ENCODE measurements around the gene F5.
"Not testable (repeated sequence)": the region's sequence is repeated elsewhere in the genome, so short reads cannot be mapped to it uniquely, and the experiment has no call there.

The F5 gene

DNA sequence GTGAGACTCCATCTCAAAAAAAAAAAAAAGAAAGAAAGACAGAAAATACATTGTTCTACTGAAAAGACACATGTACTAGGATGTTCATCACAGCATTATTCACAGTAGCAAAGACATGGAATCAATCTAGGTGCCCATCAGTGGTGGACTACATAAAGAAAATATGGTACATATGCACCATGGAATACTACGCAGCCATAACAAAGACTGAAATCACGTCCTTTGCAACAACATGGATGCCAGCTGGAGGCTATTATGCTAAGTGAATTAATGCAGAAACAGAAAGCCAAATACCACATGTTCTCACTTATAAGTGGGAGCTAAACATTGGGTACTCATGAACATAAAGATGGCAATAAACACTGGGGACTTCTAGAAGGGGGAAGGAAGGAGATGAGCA, 51.6 kb downstream of the F5 start:
- no peak for DNase-seq

DNA sequence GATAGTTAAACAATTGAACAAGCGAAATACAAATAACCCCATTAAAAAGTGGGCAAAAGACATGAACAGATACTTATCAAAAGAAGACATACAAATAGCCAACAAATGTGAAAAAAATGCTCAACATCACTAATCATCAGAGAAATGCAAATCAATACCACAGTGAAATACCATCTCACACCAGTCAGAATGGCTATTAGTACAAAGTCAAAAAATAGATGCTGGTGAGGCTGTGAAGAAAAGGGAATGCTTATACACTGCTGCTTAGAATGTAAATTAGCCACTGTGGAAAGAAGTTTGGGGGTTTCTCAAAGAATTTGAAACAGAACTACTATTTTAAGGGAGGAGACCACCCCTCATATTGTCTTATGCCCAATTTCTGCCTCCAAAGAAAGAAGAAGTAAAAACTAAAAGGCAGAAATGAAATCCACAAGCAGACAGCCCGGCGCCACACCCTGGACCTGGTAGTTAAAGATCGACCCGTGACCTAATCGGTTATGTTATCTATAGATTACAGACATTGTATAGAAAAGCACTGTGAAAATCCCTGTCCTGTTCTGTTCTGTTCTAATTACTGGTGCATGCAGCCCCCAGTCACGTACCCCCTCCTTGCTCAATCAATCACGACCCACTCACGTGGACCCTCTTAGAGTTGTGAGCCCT, 52.6 kb downstream of the F5 start:
- not testable (repeated sequence) for DNase-seq

DNA sequence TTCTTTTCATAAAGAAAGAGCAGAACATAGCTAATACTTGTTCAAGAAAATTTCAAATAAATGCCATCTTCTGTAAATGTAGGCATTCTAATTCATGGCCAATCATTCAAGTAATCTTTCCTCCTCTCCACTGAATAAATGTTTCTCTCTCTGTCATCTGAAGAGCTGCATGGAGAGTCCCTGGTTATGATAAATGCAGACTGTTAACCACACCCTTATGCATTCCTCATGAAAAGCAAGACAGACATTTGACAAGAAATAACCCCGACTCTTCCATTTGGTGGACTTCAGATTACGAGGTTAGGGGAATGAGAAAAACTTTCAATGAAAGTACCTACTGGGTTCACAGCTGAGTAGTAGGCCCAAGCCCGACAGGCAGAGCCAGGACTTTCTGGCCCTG, 55.8 kb downstream of the F5 start:
- no peak for DNase-seq

DNA sequence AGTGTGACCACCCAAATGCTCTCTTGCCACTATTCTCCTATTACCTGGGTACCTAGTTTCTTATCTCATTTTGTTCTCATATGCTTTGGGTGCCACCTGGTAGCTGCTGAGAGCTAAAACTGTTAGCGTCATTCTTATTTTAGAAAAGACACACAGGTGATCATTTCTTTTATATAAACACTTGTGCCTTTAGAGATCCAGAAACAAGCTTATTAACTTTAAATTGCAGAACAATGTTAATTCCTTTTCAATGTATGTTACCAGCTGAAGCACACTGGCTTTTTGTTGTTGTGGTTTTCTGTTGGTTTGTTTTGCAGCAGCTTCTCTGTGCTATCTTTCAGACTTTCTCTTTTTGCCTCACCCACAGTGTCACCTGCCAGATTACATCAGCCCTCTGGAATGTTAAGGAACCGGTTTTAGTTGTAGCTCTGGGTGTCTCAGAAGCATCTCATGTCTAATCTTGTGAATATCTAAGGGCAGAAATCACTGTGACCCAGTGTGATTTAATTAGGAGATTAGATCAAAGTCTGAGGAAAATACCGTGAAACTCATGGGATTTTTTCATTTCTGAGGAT, 57.1 kb downstream of the F5 start:
- peak; percentile 33 for DNase-seq

DNA sequence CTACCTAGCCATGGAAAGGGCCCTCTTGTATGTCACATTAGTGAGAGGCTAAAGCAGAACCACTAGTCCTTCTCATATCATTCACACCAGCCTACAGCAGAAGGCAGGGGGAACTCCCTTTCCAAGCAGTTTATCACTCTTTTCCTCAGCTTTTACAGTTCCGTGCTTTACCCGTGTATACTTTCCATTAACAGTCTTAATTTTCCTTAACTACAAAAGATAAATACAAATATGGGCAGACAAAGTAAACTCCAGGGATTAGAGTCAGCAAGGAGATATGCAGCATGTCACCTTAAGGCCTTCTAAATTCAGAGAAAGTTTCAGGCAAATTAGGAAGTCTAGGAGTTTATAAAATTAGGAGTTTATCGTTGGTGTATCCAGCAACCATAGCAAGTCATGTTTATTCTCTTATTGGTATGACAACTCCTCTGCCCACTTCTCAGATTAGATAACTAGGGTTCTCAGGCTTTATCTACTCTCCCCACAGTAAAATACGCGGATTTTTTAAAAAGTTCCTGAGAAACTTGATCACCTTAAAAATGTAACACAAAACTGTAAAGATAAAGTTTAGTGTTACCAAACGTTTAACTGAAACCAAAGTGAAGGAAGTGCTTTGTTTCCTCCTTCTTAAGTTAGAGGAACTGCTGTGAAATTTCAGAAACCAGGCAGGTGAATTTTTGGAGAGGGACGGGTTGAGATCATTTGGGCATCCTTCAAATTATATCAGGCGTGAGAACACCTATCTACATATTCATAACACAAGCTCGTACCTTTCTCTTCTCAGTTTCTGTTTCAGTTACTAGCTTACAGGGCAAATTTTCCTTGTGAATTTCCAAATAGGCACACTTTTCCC, 57.8 kb downstream of the F5 start:
- peak; percentile 60 for DNase-seq

DNA sequence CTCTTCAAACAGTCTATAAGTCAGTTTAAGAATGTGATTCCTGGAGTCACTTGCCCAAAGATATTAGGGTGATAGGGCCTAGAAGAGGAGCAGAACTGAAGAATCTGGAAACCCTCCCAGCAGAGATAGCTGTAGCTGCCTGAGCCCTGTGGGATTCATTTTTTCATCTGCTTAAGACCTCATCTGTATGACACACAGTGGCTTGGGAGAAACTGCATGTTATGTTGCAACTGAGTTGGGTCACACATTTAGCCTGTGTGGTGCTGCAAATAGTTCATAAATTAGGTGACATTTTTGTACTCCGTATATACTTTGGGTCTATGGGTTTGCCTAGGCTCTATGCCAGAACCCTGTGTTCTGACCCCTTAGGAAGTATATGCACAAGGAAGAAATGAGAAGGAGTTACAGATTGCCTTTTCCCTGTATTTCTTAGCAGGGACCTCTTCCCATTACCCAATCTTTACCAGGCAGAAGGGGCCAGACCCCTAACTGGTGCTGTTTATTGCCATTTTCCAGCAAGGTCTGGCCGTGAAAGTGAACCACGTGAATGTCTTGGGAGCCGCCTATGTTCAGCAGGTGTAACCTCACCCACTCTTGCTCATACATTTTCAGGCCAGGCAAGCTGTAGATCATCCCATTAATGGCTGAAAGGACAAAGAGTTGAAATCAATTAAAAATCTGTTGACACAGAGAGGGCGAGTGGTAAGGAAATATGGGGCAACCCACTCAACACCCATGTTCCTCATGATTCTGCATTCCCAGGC, 58.6 kb downstream of the F5 start:
- DNase-seq, result peak; percentile 29

DNA sequence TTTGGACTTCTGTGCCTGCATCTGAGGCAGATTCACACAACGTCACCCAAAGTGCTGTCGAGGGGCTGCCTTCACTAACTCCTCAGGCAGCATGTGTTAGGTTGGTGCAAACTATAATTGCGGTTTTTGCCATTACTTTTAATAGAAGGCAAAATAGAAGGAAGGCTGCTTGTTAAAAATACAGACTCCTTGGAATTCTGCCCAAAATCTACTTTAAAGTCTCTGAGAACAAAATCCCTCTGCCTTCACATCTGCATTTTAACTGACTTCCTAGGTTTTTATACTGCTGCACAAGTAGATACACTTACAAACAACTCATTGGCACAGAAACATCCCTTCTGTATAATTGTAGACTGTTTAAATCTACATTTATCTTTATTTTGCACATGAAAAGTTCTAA, 59.3 kb downstream of the F5 start:
- no peak for DNase-seq

DNA sequence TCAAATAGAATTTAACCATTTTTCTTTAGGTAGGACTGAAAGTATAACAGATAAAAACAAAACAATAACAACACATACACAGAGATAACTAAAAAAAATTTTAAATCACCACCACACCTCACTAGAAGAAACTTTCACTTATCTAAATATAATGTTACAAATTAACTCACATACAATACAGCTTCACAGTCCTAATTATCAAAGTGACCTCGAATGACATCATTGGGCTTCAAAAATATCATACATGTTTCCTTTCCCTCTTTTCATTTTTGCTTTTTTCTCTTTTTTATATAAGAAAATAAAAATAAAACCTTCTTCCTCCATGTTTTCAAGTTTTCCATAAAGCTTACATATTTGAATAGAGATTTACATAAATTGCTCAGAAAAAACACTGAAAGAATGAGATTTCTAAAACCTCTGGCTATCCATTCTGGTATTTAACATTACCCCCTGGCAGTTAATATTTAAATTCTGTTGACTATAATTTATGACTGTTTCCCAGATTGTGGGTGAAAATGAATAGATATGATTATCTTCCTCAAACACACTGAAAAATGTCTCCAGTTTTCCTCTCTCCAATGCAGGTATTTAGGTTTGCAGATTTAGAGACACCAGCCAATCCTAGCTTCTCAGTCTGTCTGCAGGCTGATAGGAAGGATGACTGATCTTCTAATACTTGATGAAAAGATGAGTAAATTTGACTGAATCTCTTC, 60.0 kb downstream of the F5 start:
- DNase-seq, result no peak

DNA sequence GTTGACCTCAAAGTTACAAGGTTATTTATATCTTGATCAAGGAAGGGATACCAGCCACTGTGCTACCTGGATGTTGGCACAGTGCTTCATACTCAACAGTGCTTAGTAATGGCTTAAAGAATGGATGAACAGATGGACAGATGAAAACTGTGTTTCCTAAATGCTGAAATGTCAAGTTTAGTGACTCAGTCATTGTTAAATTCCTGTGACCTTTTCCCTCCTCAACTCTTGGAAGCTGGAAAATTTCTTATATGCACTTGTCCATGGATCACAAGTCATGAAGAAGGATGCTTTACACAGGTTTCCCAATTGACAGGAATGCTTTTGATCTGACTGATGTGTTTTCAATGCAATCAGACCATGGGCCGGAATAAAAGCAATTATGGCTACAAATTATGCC, 60.9 kb downstream of the F5 start:
- no peak for DNase-seq

DNA sequence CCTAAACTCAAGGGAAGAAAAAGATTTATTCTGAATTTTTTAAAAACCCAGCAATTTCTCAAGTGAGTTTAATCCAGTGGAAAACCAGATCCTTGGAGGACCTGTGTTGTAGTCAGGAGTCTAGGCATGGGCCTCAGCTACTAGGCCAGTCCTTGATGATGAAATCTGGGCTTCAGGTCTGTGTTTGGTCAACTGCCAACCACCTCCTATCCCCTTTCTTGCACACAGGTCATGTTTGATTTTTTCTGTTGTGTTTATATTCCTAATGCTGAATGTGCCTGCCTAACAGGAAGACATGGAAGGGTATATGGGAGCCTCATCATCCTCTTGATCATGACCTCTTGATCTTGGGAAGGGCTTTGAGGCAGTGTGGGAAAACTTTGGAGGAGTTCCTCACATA, 62.4 kb downstream of the F5 start:
- DNase-seq, result no peak

DNA sequence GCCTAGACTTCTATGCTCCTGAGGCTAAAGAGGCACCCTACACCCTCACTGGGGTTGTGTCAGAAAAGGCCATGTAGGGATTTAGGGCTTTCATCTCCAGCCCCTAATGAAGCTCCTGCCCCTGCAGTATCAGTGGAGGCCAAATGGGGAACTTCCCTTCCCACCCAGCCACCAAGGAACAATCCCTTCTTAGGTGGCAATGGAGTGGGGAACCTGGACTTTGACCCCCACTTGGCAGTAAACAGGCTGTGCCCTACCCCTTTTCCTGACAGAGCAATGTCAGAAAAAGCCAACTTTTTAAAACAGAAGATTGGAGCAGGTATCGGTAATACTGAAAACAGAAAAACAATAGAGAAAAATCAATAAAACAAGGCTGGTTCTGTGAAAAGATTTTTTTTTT, 65.1 kb downstream of the F5 start:
- DNase-seq, result no peak

DNA sequence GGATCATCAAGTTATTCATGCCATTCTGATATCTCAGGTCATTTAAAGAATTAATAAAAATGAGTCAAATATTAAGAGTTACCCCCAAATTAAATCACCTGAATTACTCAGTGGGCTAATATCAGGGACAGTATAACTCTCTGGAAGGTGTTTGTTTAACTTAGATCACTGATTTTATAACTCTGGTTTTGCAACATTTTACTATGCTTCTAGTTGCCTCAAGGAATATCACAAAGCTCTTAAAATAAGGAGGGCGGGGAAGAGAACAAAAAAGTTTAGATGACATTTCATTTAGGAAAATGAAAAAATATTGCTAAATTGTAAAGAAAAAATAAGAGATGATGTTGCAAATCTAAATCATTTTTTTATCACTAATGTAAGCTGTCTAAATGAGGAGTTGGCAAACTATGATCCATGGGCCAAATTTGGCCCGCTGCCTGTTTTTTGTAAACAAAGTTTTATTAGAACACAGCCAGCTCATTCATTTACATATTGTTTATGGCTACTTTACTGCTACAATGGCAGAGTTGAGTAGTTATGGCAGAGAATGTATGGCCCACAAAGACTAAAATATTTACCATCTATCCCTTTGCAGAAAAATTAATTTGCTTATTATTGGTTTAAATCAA, 68.6 kb downstream of the F5 start:
- DNase-seq, result no peak

DNA sequence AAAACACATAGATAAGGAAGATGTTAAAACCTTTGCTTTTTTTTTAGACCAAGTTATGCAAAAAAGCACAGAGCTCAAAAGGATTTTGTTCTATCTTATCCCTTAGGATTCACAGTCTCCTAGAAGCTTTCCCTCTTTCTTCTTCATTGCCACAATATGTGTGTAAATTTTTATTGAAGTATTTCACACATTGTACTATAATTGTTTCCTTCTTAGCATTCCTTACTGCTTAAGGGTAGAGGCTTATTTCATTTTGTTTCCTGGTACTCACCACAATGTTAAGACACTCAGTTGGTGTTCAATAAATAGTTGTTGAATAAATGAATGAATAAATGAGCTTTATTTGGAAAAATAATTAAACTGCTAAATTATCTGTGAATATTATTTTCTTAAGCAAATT, 70.6 kb downstream of the F5 start:
- DNase-seq, result no peak

DNA sequence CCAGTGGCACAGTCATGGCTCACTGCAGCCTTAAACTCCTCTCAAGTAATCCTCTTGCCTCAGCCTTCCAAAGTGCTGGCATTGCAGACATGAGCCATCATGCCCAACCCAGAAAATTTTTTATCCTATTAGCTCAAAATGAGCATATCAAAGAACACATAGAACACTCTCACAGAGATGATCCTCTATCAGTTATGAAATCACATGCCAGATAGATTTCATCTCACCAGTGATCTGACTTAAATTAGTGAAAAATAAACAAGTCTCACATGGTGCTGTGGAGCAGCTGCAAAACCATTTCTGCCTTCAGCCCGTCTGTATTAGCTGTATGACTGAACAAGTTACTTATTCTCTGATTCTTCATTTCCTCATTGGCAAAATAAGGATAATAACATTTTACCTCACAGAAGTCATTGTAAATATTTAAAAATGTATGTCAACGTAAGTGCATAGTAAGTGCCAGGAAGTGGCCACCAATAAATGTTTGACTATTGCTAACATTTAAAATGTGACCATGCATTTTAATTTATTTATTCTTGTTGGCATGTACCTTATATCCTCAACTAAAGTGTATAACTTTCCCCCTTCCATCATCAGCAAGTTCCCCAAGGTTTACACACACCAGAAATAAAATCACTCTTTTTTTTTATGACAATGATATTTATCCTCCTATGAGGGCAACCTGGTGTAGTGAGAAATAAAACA, 71.6 kb downstream of the F5 start:
- no peak for DNase-seq

DNA sequence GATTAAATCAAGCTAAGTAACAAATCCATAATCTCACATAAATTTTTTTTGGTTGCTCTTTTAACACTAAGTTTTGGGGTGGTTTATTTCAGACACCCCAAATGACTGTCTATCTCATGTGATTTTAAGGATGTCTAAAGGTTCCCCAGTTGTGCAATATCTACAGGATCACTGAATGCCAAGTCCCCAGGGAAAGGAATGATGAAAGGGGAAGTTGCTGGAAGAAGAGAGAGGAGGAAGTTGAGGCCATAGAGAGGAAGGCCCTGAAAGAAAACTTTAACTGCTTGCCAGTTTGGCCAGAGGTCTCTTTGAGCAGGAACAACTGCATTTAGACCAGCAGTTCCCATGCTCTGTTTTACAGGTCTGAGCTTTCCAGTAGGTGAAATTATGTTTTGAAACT, 73.1 kb downstream of the F5 start:
- peak; percentile 74 for DNase-seq

DNA sequence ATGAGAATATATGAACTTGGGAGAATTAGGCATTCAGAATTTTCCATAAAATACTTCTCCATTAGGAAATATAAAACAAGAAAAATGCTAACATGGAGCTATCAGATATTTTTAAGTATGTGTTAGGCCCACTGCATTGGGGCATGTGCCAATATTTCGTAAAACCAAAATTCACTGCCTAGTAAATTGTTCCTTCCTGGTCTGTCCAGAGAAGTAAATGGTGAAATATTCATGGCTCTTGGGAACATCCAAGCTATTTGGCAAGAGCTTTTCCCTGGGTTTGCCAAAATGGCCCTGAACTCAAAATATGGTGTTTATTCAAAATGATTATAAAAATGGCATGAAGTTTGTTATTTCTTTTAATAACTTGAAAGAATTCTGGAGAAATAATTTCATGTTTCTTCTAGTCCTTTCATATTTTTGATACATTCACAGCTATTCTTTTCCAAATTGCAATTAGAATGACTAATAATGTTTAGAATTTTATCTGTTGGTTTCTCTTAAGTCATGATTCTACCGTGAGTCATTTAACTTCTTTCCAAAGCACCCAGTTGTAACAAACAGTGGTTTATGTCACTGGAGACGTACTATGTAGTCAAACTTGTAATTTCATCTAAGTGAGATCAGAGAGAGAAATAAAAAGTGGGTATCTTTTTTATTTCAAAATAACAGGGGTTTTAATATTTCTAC, 74.8 kb downstream of the F5 start:
- DNase-seq, result no peak

DNA sequence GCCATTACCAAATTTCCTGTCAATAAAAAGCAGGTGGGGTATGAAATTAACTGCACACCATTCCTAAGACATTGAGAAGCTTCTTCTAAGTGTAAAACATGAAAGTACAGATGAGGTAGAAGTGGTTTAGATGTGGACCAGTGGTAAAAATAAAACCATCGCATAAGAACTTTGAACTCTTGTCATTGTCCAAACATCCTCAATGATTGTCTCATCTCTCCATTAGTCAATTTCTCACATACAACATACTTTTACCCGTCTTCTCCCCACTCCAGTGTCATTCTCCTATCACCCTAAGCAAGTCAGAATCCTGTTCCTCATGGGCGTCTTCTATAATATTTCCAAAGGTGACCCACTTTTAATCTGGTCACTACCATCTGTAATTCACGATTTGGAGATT, 76.2 kb downstream of the F5 start:
- DNase-seq, result no peak

DNA sequence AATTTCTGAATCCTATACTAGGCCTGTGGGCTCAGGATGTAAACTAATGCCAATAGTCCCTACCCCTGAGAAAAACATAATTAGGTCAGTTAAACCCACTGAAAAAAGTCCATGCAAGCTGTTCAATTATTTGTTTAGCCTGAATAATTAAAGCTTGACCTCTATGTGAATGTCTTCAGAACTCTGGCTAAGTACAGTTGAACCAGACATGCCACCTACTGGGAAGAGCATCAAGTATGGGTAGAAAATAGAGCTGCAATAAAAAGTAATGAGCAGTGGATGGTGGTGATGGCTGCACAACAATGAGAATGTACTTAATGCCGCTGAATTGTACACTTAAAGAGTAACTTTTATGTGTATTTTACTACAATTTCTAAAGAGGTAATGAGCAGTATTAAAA, 76.9 kb downstream of the F5 start:
- peak; percentile 39 for DNase-seq

DNA sequence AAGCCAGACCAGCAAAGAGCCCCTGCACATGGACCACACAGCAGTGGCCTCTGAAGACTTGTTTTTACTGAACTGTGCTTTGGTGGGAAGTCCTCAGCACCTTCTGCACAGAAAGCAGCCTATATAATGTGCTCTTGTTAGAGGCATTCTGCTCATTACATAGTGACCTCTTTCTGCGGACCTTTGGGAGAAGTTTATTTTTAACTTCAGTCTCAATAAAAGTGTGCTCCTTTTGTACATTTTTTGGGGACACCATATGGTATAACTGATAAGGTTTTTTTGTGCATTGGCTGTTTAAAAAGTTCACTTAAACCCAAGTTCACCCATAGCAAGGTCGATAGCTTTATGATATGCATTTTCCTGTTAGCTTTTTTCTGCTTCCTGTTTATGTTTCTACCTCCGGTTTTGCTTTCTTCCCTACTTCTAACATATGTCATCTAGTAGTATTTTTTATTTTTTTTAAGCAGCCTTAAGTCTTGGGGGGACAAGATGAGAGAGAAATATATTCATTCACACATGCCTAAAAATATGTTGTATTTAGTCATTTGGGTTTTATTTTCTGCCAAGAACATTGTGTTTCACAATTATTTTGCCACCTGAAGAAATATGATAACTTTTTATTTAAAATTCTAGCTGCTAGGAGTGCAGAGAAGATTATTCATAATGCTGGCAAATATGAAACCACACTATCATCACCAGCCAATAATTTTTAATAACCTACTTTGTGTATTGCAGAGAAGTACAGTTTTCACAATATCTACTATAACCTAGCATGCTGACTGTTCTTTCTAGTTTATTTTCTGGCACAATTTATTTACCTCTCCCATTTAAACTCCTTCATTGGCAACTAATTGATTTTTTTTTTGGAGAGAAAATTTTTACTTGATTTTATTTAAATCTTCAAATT, 77.6 kb downstream of the F5 start:
- DNase-seq, result peak; percentile 70

DNA sequence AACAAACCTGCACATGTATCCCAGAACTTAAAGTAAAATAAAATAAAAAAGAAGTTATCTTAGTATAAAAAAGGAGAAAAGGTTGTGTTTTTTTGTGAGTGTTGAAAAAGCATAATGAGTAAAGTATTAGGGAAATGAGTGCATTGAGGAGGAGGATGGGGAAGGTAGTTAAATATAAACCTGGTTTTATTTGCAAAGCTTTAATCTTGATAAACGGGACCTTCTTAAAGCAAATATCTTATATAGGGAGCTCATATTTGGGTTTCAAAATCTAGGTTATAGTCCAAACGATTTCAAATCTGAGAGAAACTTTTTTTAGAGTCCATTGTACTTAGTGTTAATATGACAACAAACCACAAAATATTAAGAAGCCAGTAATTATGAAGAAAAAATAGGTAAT, 78.9 kb downstream of the F5 start:
- DNase-seq, result no peak
